A549 (cell line): ENCODE data around the gene NFE2L3. TPM values are rescaled to one million over a fixed set of nuclear protein-coding genes. Genes with fewer than 3 reads are reported as not detected.

Experiments used
- ATAC-seq, 2 experiments: fragments of 200-7000 bp in 1 of 2; fragments of >200 bp in 1 of 2; cut with Nextera tagmentation in 1 of 2; cut with Tn5 transposase in 1 of 2; 3 replicates each; pipeline versions ENCODE4 v1.8.0 to v1.9.1; 2018 to 2020; ENCODE audit warnings: mild to moderate bottlenecking in 1 of 2, moderate library complexity in 1 of 2
- CTCF ChIA-PET: fragments of 300-600 bp; sonication (Branson Sonifier 250); formaldehyde crosslinking; extraction: SDS; loops from one replicate; lab custom pipeline; 2021; ENCODE audit warnings: antibody characterized with exemption, inconsistent platforms; lab: Yijun Ruan, JAX
- POLR2A ChIA-PET: fragments of 350-600 bp; formaldehyde crosslinking; extraction: SDS; loops from one replicate; lab custom pipeline; 2021; ENCODE audit warnings: antibody characterized with exemption, inconsistent platforms; lab: Yijun Ruan, JAX
- DNase-seq, 2 experiments: peaks; one replicate each; pipeline versions ENCODE4 v3.0.0 to v3.0.0-alpha.2; 2011 to 2016; ENCODE audit warnings: low read depth in 1 of 2, low spot score in 1 of 2
- FAIRE-seq: peaks from 2 replicates; lab custom pipeline; 2011; peaks lifted over from hg19 to GRCh38; lab: Jason Lieb, UNC
- H3K27ac ChIP-seq, 2 experiments: fragments of >200 bp; sonication (Bioruptor Twin); formaldehyde crosslinking; 3 replicates each; pipeline ENCODE4 v1.5.1; 2016 to 2017
- H3K4me1 ChIP-seq: fragments of >200 bp; sonication (Bioruptor Twin); formaldehyde crosslinking; 3 replicates; pipeline ENCODE4 v1.6.1; 2016
- H3K4me2 ChIP-seq: fragments of >200 bp; sonication (Bioruptor Twin); formaldehyde crosslinking; 3 replicates; pipeline ENCODE4 v1.6.1; 2016
- H3K4me3 ChIP-seq: fragments of >200 bp; sonication (Bioruptor Twin); formaldehyde crosslinking; 3 replicates; pipeline ENCODE4 v1.5.1; 2016
- H3K9me3 ChIP-seq: fragments of >200 bp; sonication (Bioruptor Twin); formaldehyde crosslinking; 3 replicates; pipeline ENCODE4 v1.6.1; 2016
- BHLHE40 ChIP-seq: IDR thresholded peaks from 2 replicates; pipeline ENCODE4 v1.6.1; 2012; ENCODE audit warnings: low read depth, low read length, inconsistent platforms
- CBX8 ChIP-seq: fragments of 200-600 bp; sonication (generic); IDR thresholded peaks from 2 replicates; pipeline ENCODE4 v1.6.1; 2016
- CEBPB ChIP-seq, 2 experiments: fragments of >200 bp in 1 of 2; sonication (Bioruptor Twin) in 1 of 2; formaldehyde crosslinking in 1 of 2; IDR thresholded peaks; 2 replicates each; pipeline ENCODE4 v1.6.1; 2012 to 2016
- CHD2 ChIP-seq: fragments of 150-350 bp; IDR thresholded peaks from 2 replicates; pipeline ENCODE4 v1.6.1; 2014; ENCODE audit warnings: low read length; ENCODE audit not compliant: partially characterized antibody
- CHD4 ChIP-seq: fragments of 200-600 bp; sonication (generic); IDR thresholded peaks from 2 replicates; pipeline ENCODE4 v1.6.1; 2016; ENCODE audit warnings: antibody characterized with exemption, mild to moderate bottlenecking, borderline replicate concordance
- EHF ChIP-seq: fragments of 250-450 bp; sonication (Bioruptor Pico); IDR thresholded peaks from 2 replicates; pipeline ENCODE4 v1.5.0; 2020; ENCODE audit warnings: mild to moderate bottlenecking
- FOXS1 ChIP-seq: fragments of 250-450 bp; sonication (Bioruptor Pico); IDR thresholded peaks from 2 replicates; pipeline ENCODE4 v1.5.0; 2020; ENCODE audit warnings: mild to moderate bottlenecking, moderate library complexity
- GATA3 ChIP-seq: IDR thresholded peaks from 2 replicates; pipeline ENCODE4 v1.6.1; 2012; ENCODE audit warnings: borderline replicate concordance
- HOXA7 ChIP-seq: fragments of 250-450 bp; sonication (Bioruptor Pico); IDR thresholded peaks from 2 replicates; pipeline ENCODE4 v1.5.0; 2020; ENCODE audit warnings: mild to moderate bottlenecking, moderate library complexity
- HOXB5 ChIP-seq: fragments of 250-450 bp; sonication (Bioruptor Pico); IDR thresholded peaks from 2 replicates; pipeline ENCODE4 v1.5.0; 2020; ENCODE audit warnings: mild to moderate bottlenecking, moderate library complexity
- MYC ChIP-seq: IDR thresholded peaks from 2 replicates; pipeline ENCODE4 v1.6.1; 2012; ENCODE audit warnings: mild to moderate bottlenecking, inconsistent platforms, low read length, improper control_type of control experiment, borderline replicate concordance
- NPAS2 ChIP-seq: fragments of 250-450 bp; sonication (Bioruptor Pico); IDR thresholded peaks from 2 replicates; pipeline ENCODE4 v1.8.0; 2022; ENCODE audit warnings: mild to moderate bottlenecking, moderate library complexity, borderline replicate concordance
- PHF8 ChIP-seq: fragments of 200-600 bp; sonication (generic); IDR thresholded peaks from 2 replicates; pipeline ENCODE4 v1.6.1; 2016; ENCODE audit warnings: low read depth, mild to moderate bottlenecking, antibody characterized with exemption, moderate library complexity, borderline replicate concordance
- POLR2A ChIP-seq: IDR thresholded peaks from 2 replicates; pipeline ENCODE4 v1.6.1; 2012; ENCODE audit warnings: mild to moderate bottlenecking, low read length
- POLR2AphosphoS2 ChIP-seq: conservative IDR thresholded peaks from 2 replicates; pipeline ENCODE4 v1.6.1; 2012; ENCODE audit warnings: low read length, improper control_type of control experiment, inconsistent platforms
- RAD21 ChIP-seq, 2 experiments: fragments of >200 bp in 1 of 2; sonication (Bioruptor Twin) in 1 of 2; formaldehyde crosslinking in 1 of 2; IDR thresholded peaks in 1 of 2; conservative IDR thresholded peaks in 1 of 2; 2 replicates in 1 of 2; 3 replicates in 1 of 2; pipeline ENCODE4 v1.6.1; 2012 to 2018; ENCODE audit warnings: inconsistent platforms in 1 of 2
- RFX5 ChIP-seq: fragments of 450-650 bp; IDR thresholded peaks from 2 replicates; pipeline ENCODE4 v1.7.1; 2014; ENCODE audit warnings: antibody characterized with exemption, mild to moderate bottlenecking, moderate library complexity
- RNF2 ChIP-seq: fragments of 200-600 bp; sonication (generic); IDR thresholded peaks from 2 replicates; pipeline ENCODE4 v1.6.1; 2016; ENCODE audit warnings: low read depth, mild to moderate bottlenecking, antibody characterized with exemption, moderate library complexity, borderline replicate concordance
- ZSCAN20 ChIP-seq: fragments of 250-450 bp; sonication (Bioruptor Pico); IDR thresholded peaks from 2 replicates; pipeline ENCODE4 v1.8.0; 2022; ENCODE audit warnings: mild to moderate bottlenecking, moderate library complexity
- WGBS: methylation state at CpG from one replicate; pipeline ENCODE4 v1.1.6; 2017; ENCODE audit errors: missing lambda C conversion rate; 5-methylcytosine and 5-hydroxymethylcytosine counted together
- polyA minus RNA-seq: library from RNA; depleted of rRNA, polyadenylated mRNA; stranded (reverse); fragments of >200 nt; gene quantifications from 2 replicates; pipeline ENCODE4 v1.2.3, GENCODE V29; 2011; rRNA and poly(A)+ RNA removed
- polyA plus RNA-seq, 4 experiments: library from polyadenylated mRNA; depleted of rRNA in 3 of 4; stranded (reverse); fragments of >200 nt; fragmentation: RNase III in 1 of 4; extraction: RNeasy Plus Mini Kit Qiagen cat#74134 plus additional on column Dnase treatment in 1 of 4; gene quantifications; 2 replicates in 3 of 4; 3 replicates in 1 of 4; pipeline ENCODE4 v1.2.3, GENCODE V29; 2011 to 2017
- TF ChIP-seq, protein P1 (sequence below): fragments of 450-650 bp; IDR thresholded peaks from 2 replicates; pipeline ENCODE4 v1.6.1; 2014; ENCODE audit warnings: antibody characterized with exemption
- TF ChIP-seq, protein P2 (sequence below): fragments of >200 bp; sonication (Bioruptor Twin); formaldehyde crosslinking; IDR thresholded peaks from 3 replicates; pipeline ENCODE4 v1.6.1; 2016
- TF ChIP-seq, protein P3 (sequence below): IDR thresholded peaks from 2 replicates; pipeline ENCODE4 v1.6.1; 2012

Gene NFE2L3, protein sequence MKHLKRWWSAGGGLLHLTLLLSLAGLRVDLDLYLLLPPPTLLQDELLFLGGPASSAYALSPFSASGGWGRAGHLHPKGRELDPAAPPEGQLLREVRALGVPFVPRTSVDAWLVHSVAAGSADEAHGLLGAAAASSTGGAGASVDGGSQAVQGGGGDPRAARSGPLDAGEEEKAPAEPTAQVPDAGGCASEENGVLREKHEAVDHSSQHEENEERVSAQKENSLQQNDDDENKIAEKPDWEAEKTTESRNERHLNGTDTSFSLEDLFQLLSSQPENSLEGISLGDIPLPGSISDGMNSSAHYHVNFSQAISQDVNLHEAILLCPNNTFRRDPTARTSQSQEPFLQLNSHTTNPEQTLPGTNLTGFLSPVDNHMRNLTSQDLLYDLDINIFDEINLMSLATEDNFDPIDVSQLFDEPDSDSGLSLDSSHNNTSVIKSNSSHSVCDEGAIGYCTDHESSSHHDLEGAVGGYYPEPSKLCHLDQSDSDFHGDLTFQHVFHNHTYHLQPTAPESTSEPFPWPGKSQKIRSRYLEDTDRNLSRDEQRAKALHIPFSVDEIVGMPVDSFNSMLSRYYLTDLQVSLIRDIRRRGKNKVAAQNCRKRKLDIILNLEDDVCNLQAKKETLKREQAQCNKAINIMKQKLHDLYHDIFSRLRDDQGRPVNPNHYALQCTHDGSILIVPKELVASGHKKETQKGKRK
- 9.6 and 11.4 TPM in 2 replicates for polyA plus RNA-seq (2011; rRNA removed)
- 3.8 and 4.8 TPM in 2 replicates for polyA plus RNA-seq (2012; cell fraction: cytosol; rRNA removed)
- polyA plus RNA-seq (2012; cell fraction: nucleus; rRNA removed): 6.3 and 8.0 TPM in 2 replicates
- polyA plus RNA-seq (2017; fragmentation: RNase III; extraction: RNeasy Plus Mini Kit Qiagen cat#74134 plus additional on column Dnase treatment): 4.9 to 10.0 TPM (median 6.7 TPM) in 3 replicates
- 3.1 and 3.4 TPM in 2 replicates for polyA minus RNA-seq

DNA sequence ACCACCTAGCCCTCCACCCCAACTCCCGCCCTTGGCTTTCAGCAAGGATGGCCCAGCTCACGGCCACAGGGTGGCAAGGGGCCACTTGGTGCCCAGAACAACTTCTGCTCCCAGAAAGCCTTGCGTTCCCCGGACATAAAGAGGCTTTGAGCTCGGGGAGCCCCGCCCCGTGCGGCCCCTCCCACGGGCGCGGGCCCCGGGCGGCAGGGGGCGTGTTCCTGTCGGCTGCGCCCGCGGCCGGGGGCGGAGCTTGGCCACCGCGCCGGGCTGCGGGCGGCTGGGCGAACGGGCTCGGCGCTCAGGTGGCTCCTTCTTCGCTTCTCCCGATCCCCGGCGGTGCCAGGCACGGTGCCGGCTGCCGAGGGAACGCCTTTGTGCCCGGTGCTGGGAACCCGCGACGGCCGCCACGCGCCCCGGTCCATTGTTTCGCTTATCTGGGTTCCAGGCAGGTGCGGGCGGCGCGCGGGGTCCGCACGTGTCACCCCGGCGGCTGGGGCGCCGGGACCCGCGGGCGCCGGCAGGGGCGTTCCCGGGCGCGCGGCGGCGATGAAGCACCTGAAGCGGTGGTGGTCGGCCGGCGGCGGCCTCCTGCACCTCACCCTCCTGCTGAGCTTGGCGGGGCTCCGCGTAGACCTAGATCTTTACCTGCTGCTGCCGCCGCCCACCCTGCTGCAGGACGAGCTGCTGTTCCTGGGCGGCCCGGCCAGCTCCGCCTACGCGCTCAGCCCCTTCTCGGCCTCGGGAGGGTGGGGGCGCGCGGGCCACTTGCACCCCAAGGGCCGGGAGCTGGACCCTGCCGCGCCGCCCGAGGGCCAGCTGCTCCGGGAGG is at the start of gene NFE2L3:
Gene NFE2L3, plus strand, starts transcription at position 246 of the 829 bp plus-strand sequence. Its CDS starts 301 bp downstream, at position 547.
- FAIRE-seq (no peak), DNase-seq (peak; percentile 64 to 80), ATAC-seq (peak; percentile 82 to 89)
- peak within 1 kb of the TSS; percentile 83 for H3K4me2 ChIP-seq
- WGBS: 0% methylated on average over 37 of the region's 95 CpGs
- peaks cover 28% of the 10 kb centered on the region; the same call in 2 of the 3 replicates for H3K4me1 ChIP-seq
- CTCF ChIA-PET: interaction anchor here (0.7 to 1.9 kb wide), 9 partner anchors 9 to 109 kb away, joined by 3 to 8 read pairs (median 3); no protein-coding TSS in a partner anchor
- H3K27ac ChIP-seq: peak within 1 kb of the TSS; percentile 78 to 94
- POLR2A ChIA-PET: interaction anchor here (0.6 to 1.7 kb wide), 10 partner anchors 9 to 258 kb away, joined by 3 to 22 read pairs (median 5); partner anchors contain the start of genes CBX3 and HNRNPA2B1
- H3K4me3 ChIP-seq: peak within 1 kb of the TSS; percentile 91
- H3K9me3 ChIP-seq: no peaks in the 10 kb centered on the region
- TF ChIP-seq, protein P1, sequence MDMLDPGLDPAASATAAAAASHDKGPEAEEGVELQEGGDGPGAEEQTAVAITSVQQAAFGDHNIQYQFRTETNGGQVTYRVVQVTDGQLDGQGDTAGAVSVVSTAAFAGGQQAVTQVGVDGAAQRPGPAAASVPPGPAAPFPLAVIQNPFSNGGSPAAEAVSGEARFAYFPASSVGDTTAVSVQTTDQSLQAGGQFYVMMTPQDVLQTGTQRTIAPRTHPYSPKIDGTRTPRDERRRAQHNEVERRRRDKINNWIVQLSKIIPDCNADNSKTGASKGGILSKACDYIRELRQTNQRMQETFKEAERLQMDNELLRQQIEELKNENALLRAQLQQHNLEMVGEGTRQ: no peak
- TF ChIP-seq POLR2A (peak; percentile 63), RFX5 (no peak), PHF8 (0 out of 2 replicates have a peak, but pooled peaks have one; percentile 32), CHD4 (no peak)
- TF ChIP-seq, protein P2, sequence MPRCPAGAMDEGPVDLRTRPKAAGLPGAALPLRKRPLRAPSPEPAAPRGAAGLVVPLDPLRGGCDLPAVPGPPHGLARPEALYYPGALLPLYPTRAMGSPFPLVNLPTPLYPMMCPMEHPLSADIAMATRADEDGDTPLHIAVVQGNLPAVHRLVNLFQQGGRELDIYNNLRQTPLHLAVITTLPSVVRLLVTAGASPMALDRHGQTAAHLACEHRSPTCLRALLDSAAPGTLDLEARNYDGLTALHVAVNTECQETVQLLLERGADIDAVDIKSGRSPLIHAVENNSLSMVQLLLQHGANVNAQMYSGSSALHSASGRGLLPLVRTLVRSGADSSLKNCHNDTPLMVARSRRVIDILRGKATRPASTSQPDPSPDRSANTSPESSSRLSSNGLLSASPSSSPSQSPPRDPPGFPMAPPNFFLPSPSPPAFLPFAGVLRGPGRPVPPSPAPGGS: 0 out of 3 replicates have a peak, but pooled peaks have one; percentile 26
- TF ChIP-seq, protein P3, sequence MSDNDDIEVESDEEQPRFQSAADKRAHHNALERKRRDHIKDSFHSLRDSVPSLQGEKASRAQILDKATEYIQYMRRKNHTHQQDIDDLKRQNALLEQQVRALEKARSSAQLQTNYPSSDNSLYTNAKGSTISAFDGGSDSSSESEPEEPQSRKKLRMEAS: no peak

DNA sequence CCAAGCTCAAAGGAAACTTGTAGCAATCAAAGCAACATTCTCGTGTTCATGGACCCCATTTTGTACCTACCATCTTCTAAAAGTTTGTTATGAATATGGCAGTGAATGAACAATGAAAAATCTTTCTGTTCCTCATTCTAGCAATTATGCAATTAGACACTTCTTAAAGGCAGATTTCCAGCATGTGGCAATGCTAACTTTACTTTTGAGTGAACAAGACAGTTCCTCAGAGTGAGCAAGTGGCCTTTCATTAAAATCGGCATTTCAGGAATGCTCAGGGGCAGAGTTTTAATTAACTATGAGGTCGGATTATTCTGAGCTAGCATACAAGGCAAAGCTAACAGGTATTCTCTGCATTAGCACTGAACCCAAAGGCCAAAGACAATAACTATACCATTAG is 48.4 kb upstream of the NFE2L3 start:
- no peaks in the 10 kb centered on the region for H3K9me3 ChIP-seq
- H3K4me2 ChIP-seq: no peak overlapping the region
- no peak overlapping the region for H3K27ac ChIP-seq
- ChIA-PET POLR2A (no interaction called here), CTCF (interaction anchor here (1.1 kb wide), 1 partner anchor 13 kb away, joined by 4 read pairs; no protein-coding TSS in a partner anchor)
- WGBS: 30% methylated on average over 3 of the region's 3 CpGs
- ATAC-seq (no peak), FAIRE-seq (no peak), DNase-seq (no peak)
- H3K4me1 ChIP-seq: no peaks in the 10 kb centered on the region
- no peak overlapping the region for H3K4me3 ChIP-seq
- no peak for TF ChIP-seq ZSCAN20
- TF ChIP-seq EHF (CRISPR knock-in tag): no peak
- no peak for TF ChIP-seq RAD21 (conservative IDR thresholded peaks at IDR 0.05 in 1 of 2, IDR thresholded peaks at IDR 0.05 in 1 of 2)
- TF ChIP-seq MYC: no peak
- TF ChIP-seq POLR2A: no peak
- no peak for TF ChIP-seq POLR2AphosphoS2
- no peak for TF ChIP-seq FOXS1 (CRISPR knock-in tag)
- no peak for TF ChIP-seq PHF8
- TF ChIP-seq, protein P3: no peak
- TF ChIP-seq HOXB5: no peak
- no peak for TF ChIP-seq NPAS2 (CRISPR knock-in tag)
- no peak for TF ChIP-seq CEBPB (IDR thresholded peaks at IDR 0.05)
- TF ChIP-seq CHD2: no peak
- no peak for TF ChIP-seq CHD4
- no peak for TF ChIP-seq BHLHE40
- TF ChIP-seq GATA3: no peak
- no peak for TF ChIP-seq HOXA7
- no peak for TF ChIP-seq RNF2
- no peak for TF ChIP-seq CBX8
- no peak for TF ChIP-seq RFX5
- TF ChIP-seq, all 56 proteins: peak for 0
